Activated T-cell treated with anti-CD3 and anti-CD28 coated beads for 48 hours (primary cell): ENCODE measurements around the gene FKBP6.
"Not testable (repeated sequence)": the region's sequence is repeated elsewhere in the genome, so short reads cannot be mapped to it uniquely, and the experiment has no call there.

Source experiments
- DNase-seq: peaks from one replicate; pipeline ENCODE4 v3.0.0-alpha.2; 2020; ENCODE audit warnings: low read depth

Gene FKBP6

GRCh38 chr7:73324081-73324845, 3.7 kb upstream of the FKBP6 start:
- DNase-seq, result peak; percentile 40

- DNase-seq, result not testable (repeated sequence)
Measured at GRCh38 chr7:73325424-73325823, 2.5 kb upstream of the FKBP6 start.

GRCh38 chr7:73327449-73327848, 512 bp upstream of the FKBP6 start:
- DNase-seq, result not testable (repeated sequence)

- DNase-seq, result no peak
Measured at GRCh38 chr7:73328696-73329095, 735 bp downstream of the FKBP6 start.

- no peak for DNase-seq
Measured at GRCh38 chr7:73329861-73330581, 2.1 kb downstream of the FKBP6 start.

- DNase-seq, result no peak
Measured at GRCh38 chr7:73330772-73331171, 2.8 kb downstream of the FKBP6 start.

GRCh38 chr7:73332447-73332846, 4.5 kb downstream of the FKBP6 start:
- no peak for DNase-seq

GRCh38 chr7:73338321-73338720, 10.4 kb downstream of the FKBP6 start:
- DNase-seq, result no peak

- no peak for DNase-seq
Measured at GRCh38 chr7:73340514-73340913, 12.6 kb downstream of the FKBP6 start.

GRCh38 chr7:73341877-73342276, 13.9 kb downstream of the FKBP6 start:
- DNase-seq, result no peak

GRCh38 chr7:73342645-73343044, 14.7 kb downstream of the FKBP6 start:
- no peak for DNase-seq

GRCh38 chr7:73343671-73344380, 15.9 kb downstream of the FKBP6 start:
- DNase-seq, result no peak

- no peak for DNase-seq
Measured at GRCh38 chr7:73345538-73345937, 17.6 kb downstream of the FKBP6 start.

GRCh38 chr7:73345951-73346350, 18.0 kb downstream of the FKBP6 start:
- no peak for DNase-seq

GRCh38 chr7:73349763-73350162, 21.8 kb downstream of the FKBP6 start:
- no peak for DNase-seq

GRCh38 chr7:73350306-73351068, 22.5 kb downstream of the FKBP6 start:
- DNase-seq, result no peak

GRCh38 chr7:73351447-73352167, 23.6 kb downstream of the FKBP6 start:
- DNase-seq, result no peak

- no peak for DNase-seq
Measured at GRCh38 chr7:73352784-73353183, 24.8 kb downstream of the FKBP6 start.

- no peak for DNase-seq
Measured at GRCh38 chr7:73353243-73353642, 25.3 kb downstream of the FKBP6 start.

- no peak for DNase-seq
Measured at GRCh38 chr7:73354196-73354595, 26.2 kb downstream of the FKBP6 start.

- DNase-seq, result no peak
Measured at GRCh38 chr7:73354821-73355220, 26.9 kb downstream of the FKBP6 start.
